Measurements from ENCODE around the gene CCDC106.

DNA sequence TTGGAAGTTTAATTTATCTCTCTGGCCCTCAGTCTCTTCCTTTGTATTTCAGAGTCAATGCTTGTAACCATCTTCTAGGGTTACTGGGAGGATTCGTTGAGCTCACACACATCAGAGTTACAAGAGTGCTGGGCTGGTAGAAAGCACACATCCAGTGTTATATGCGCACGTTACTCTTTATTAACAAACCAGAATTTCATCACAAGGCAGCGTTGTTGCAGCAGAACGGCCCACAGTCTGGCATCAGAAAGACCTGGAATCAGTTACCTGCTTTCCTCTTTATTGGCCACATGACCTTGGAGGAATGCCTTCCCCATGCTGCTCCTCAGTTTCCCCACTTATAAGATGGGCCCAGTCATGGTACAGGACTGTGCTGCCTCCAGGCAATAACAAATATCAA, 38.7 kb upstream of the CCDC106 start:
- TF ChIP-seq YY1 (IDR thresholded peaks at IDR 0.05; ENCODE audit: insufficient read depth, insufficient read length) (no peak), ZNF274 (IDR thresholded peaks at IDR 0.05; ENCODE audit: low read depth, low read length) (no peak)

All from NT2/D1 (cell line).